Ishikawa (cell line): ENCODE data around the gene TMEM131.

Source experiments
- CEBPB ChIP-seq: IDR thresholded peaks from 2 replicates; pipeline ENCODE4 v1.6.1; 2012
- CREB1 ChIP-seq: IDR thresholded peaks from 2 replicates; pipeline ENCODE4 v1.6.1; 2012; ENCODE audit warnings: low read depth
- EGR1 ChIP-seq: IDR thresholded peaks from 2 replicates; pipeline ENCODE4 v1.6.1; 2012
- EP300 ChIP-seq: IDR thresholded peaks from 2 replicates; pipeline ENCODE4 v1.6.1; 2012; ENCODE audit warnings: borderline replicate concordance
- FOXM1 ChIP-seq: IDR thresholded peaks from 2 replicates; pipeline ENCODE4 v1.6.1; 2012; ENCODE audit warnings: low read depth, borderline replicate concordance
- MAX ChIP-seq: IDR thresholded peaks from 2 replicates; pipeline ENCODE4 v1.6.1; 2012
- NFIC ChIP-seq: IDR thresholded peaks from 2 replicates; pipeline ENCODE4 v1.6.1; 2012
- RAD21 ChIP-seq: IDR thresholded peaks from 2 replicates; pipeline ENCODE4 v1.6.1; 2012; ENCODE audit warnings: low read depth
- REST ChIP-seq: IDR thresholded peaks from 2 replicates; pipeline ENCODE4 v1.6.1; 2012; ENCODE audit warnings: low read depth, mild to moderate bottlenecking
- TAF1 ChIP-seq: IDR thresholded peaks from 2 replicates; pipeline ENCODE4 v1.6.1; 2012; ENCODE audit warnings: low read depth, mild to moderate bottlenecking
- TCF12 ChIP-seq: IDR thresholded peaks from 2 replicates; pipeline ENCODE4 v1.6.1; 2012; ENCODE audit warnings: low read depth
- TEAD4 ChIP-seq: IDR thresholded peaks from 2 replicates; pipeline ENCODE4 v1.6.1; 2012
- YY1 ChIP-seq: IDR thresholded peaks from 2 replicates; pipeline ENCODE4 v1.6.1; 2012; ENCODE audit warnings: low read depth
- ZBTB7A ChIP-seq: IDR thresholded peaks from 2 replicates; pipeline ENCODE4 v1.6.1; 2012; ENCODE audit warnings: low read depth
- TF ChIP-seq, protein P1 (sequence below): IDR thresholded peaks from 2 replicates; pipeline ENCODE4 v1.6.1; 2012

TMEM131 gene

GRCh38 chr2:98036349-98037000 lies 40.7 kb upstream of the TMEM131 start:
- no peak for TF ChIP-seq TEAD4

- TF ChIP-seq MAX (no peak), FOXM1 (no peak), CEBPB (no peak), TEAD4 (no peak), REST (no peak), NFIC (no peak), ZBTB7A (no peak), TAF1 (no peak), EP300 (no peak), TCF12 (no peak), EGR1 (no peak), YY1 (no peak), RAD21 (no peak), CREB1 (no peak)
- TF ChIP-seq, protein P1, sequence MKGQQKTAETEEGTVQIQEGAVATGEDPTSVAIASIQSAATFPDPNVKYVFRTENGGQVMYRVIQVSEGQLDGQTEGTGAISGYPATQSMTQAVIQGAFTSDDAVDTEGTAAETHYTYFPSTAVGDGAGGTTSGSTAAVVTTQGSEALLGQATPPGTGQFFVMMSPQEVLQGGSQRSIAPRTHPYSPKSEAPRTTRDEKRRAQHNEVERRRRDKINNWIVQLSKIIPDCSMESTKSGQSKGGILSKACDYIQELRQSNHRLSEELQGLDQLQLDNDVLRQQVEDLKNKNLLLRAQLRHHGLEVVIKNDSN = no peak
Measured at GRCh38 chr2:98034745-98035144, 39.0 kb upstream of the TMEM131 start.

DNA sequence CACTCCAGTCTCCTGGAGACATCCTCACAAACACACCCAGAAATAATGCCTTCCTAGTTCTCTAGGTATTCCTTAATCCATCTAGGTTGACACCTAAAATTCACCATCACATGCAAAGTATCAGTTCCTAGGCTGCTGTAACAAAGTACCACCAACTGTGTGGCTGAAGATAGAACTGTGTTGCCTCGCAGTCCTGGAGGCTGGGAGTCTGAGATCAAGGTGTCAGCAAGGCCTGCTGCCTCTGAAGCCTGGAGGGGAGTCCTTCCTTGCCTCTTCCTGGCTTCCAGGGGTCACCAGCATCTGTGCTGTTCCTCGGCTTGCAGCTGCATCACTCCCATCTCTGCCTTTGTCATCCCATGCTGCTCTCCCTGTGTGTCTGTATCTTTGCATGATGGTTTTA lies 36.3 kb upstream of the TMEM131 start:
- no peak for TF ChIP-seq TAF1
- TF ChIP-seq CEBPB = no peak
- no peak for TF ChIP-seq RAD21
- no peak for TF ChIP-seq YY1
- TF ChIP-seq ZBTB7A = no peak
- TF ChIP-seq TEAD4 = no peak
- TF ChIP-seq CREB1 = no peak
- no peak for TF ChIP-seq REST
- TF ChIP-seq MAX = no peak
- no peak for TF ChIP-seq EP300
- TF ChIP-seq FOXM1 = no peak
- no peak for TF ChIP-seq NFIC
- TF ChIP-seq EGR1 = no peak
- no peak for TF ChIP-seq TCF12
- TF ChIP-seq, protein P1 = no peak

GRCh38 chr2:98029718-98030222 lies 34.0 kb upstream of the TMEM131 start:
- TF ChIP-seq CEBPB = no peak

GRCh38 chr2:98028931-98029717 lies 33.4 kb upstream of the TMEM131 start:
- no peak for TF ChIP-seq ZBTB7A
- no peak for TF ChIP-seq REST
- TF ChIP-seq RAD21 = no peak
- TF ChIP-seq EP300 = no peak
- TF ChIP-seq, protein P1 = no peak
- no peak for TF ChIP-seq FOXM1
- TF ChIP-seq CREB1 = no peak
- no peak for TF ChIP-seq TCF12
- TF ChIP-seq EGR1 = no peak
- TF ChIP-seq NFIC = no peak
- TF ChIP-seq CEBPB = no peak
- TF ChIP-seq TAF1 = no peak
- TF ChIP-seq YY1 = no peak
- TF ChIP-seq TEAD4 = no peak
- no peak for TF ChIP-seq MAX
